ENCODE results near the gene ZDHHC4.

DNA sequence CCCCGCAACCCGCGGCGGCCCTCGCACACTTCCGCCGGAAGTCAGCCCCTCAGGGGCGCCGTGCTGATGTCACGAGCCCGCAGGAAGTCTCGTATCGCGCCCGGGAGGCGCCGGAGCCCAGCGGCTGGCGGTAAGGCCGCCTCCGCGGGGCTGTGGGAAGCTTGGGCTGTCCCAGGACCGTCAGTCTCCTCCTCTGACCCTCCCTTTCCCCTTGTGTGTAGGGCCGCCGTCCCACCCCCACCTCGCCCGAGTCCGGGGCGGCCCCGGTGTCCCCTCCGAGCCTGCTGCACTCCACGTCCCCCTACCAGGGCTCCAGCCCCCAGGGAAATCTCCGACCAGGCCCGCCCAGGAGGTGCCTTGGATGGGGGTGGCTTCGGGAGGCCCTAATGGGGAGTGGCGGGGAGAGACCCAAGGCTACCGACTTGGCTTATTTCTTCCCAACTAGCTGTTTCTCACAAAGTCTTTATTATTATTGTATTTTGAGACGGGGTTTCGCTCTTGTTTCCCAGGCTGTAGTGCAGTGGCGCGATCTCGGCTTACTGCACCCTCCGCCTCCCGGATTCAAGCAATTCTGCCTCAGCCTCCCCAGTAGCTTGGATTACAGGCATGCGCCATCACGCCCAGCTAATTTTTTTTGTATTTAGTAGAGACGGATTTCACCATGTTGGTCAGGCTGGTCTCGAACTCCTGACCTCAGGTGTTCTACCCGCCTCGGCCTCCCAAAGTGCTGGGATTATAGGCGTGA lies at the start of gene ZDHHC4:
- no peak for TF ChIP-seq CTCF (IDR thresholded peaks at IDR 0.05)
- peak; percentile 51 to 85 for TF ChIP-seq POLR2A (IDR thresholded peaks at IDR 0.05)
